ENCODE measurements around the gene SAMM50.

DNA sequence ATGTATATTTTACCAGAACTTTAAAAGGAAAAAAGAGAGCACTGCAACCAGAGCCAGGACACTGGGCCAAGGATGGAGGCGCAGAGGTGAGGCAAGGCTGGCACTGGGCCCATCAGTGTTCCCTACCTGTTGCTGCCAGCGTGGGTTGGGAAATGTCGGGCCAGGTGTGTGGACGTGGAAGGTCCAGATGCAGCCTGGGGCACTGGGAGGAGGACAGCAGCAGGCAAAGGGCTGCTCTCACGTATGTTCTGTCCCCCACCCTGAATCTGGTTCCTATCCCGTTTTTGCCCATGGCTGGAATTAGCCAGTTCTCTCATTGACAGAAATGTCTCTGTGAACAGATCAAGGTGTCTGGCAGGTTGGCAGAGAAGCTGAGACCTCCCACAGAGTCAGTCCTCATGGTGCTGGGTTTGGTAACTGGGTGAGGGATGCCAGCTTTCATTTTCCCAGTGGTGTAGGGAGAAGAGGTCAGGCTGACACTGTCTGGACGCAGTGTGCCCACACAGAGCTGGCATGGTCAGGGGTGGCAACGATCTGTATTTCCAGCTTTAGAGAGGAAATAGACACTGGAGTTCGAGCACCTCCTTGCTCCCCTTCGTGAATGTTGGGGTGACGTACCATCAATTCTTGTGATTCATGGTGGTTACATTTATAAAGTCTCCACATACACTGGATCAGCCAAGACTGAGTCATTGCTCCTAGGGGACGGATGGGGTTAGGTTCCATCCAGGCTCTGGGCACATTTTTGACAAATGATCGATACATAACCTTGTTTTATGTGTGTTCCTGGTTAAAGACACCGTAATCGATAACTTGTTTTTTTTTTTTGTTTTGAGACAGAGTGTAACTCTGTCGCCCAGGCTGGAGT is 35.9 kb upstream of the SAMM50 start:
- TF ChIP-seq CTCF (IDR thresholded peaks at IDR 0.05; ENCODE audit: low read length): no peak
- no peak for TF ChIP-seq EZH2 (IDR thresholded peaks at IDR 0.05; ENCODE audit: borderline replicate concordance, low read length)

All from OCI-LY1 (cell line).